Neuronal stem cell (in vitro differentiated cells): Measurements from ENCODE around the gene MGMT.

Source experiments
- DNase-seq: peaks from one replicate; pipeline ENCODE4 v3.0.0-alpha.2; 2013; ENCODE audit warnings: low spot score
- H2AFZ ChIP-seq: one replicate; pipeline ENCODE4 v1.6.1; 2013; ENCODE audit warnings: mild to moderate bottlenecking, low read length, inconsistent platforms
- H2AK5ac ChIP-seq: 2 replicates; pipeline ENCODE4 v1.6.1; 2013; ENCODE audit warnings: low read depth, mild to moderate bottlenecking, inconsistent platforms, low read length, moderate library complexity, mixed read lengths
- H2BK120ac ChIP-seq: 2 replicates; pipeline ENCODE4 v1.6.1; 2013; ENCODE audit warnings: low read depth, mild to moderate bottlenecking, inconsistent platforms, low read length, moderate library complexity, mixed read lengths
- H2BK12ac ChIP-seq: one replicate; pipeline ENCODE4 v1.6.1; 2013; ENCODE audit warnings: low read length, inconsistent platforms
- H2BK15ac ChIP-seq: 2 replicates; pipeline ENCODE4 v1.6.1; 2013; ENCODE audit warnings: mild to moderate bottlenecking, low read length, inconsistent platforms, mixed read lengths
- H2BK5ac ChIP-seq: one replicate; pipeline ENCODE4 v1.6.1; 2013; ENCODE audit warnings: inconsistent platforms, mild to moderate bottlenecking, low read length, moderate library complexity
- H3K14ac ChIP-seq: one replicate; pipeline ENCODE4 v1.6.1; 2013; ENCODE audit warnings: low read length, inconsistent platforms
- H3K18ac ChIP-seq: 2 replicates; pipeline ENCODE4 v1.6.1; 2013; ENCODE audit warnings: low read length, inconsistent platforms
- H3K23ac ChIP-seq: 2 replicates; pipeline ENCODE4 v1.6.1; 2013; ENCODE audit warnings: low read depth, mild to moderate bottlenecking, mixed read lengths, low read length, inconsistent platforms; ENCODE audit not compliant: poor library complexity
- H3K27ac ChIP-seq: replicated peaks from 3 replicates; pipeline ENCODE4 v1.5.1; 2013; ENCODE audit warnings: low read length, inconsistent platforms
- H3K27me3 ChIP-seq, 3 experiments: 2 replicates each; pipeline ENCODE4 v1.6.1; 2013; ENCODE audit warnings: low read length in 3 of 3, mild to moderate bottlenecking in 2 of 3, inconsistent platforms in 1 of 3, low read depth in 1 of 3, mixed read lengths in 1 of 3, moderate library complexity in 1 of 3; ENCODE audit not compliant: control insufficient read depth in 3 of 3, insufficient read depth in 3 of 3
- H3K36me3 ChIP-seq, 2 donors: replicated peaks in 1 of 2; 2 replicates each; pipeline ENCODE4 v1.6.1; 2013; ENCODE audit warnings: low read length in 2 of 2; ENCODE audit not compliant: control insufficient read depth in 2 of 2, insufficient read depth in 2 of 2
- H3K4ac ChIP-seq: 2 replicates; pipeline ENCODE4 v1.6.1; 2013; ENCODE audit warnings: inconsistent platforms, mild to moderate bottlenecking, low read length, moderate library complexity
- H3K4me1 ChIP-seq, 2 donors: 1 replicate in 1 of 2; 2 replicates in 1 of 2; pipeline ENCODE4 v1.6.1; 2013; ENCODE audit warnings: low read length in 2 of 2, low read depth in 1 of 2; ENCODE audit not compliant: control insufficient read depth in 2 of 2, insufficient read depth in 1 of 2
- H3K4me2 ChIP-seq: one replicate; pipeline ENCODE4 v1.6.1; 2013; ENCODE audit warnings: mild to moderate bottlenecking, low read length, inconsistent platforms; ENCODE audit not compliant: insufficient read depth, poor library complexity, severe bottlenecking
- H3K4me3 ChIP-seq, 2 donors: 2 replicates each; pipeline ENCODE4 v1.5.1; 2013; ENCODE audit warnings: low read length in 2 of 2, mild to moderate bottlenecking in 2 of 2, inconsistent platforms in 1 of 2, moderate library complexity in 1 of 2
- H3K79me1 ChIP-seq: one replicate; pipeline ENCODE4 v1.6.1; 2013; ENCODE audit warnings: low read depth, mild to moderate bottlenecking, inconsistent platforms, low read length, moderate library complexity
- H3K9ac ChIP-seq: one replicate; pipeline ENCODE4 v1.6.1; 2013; ENCODE audit warnings: mild to moderate bottlenecking, low read depth, low read length, inconsistent platforms; ENCODE audit not compliant: poor library complexity
- H3K9me3 ChIP-seq, 2 donors: replicated peaks in 1 of 2; 2 replicates each; pipeline versions ENCODE3 to v1.6.1; 2013; ENCODE audit warnings: low read length in 2 of 2, mild to moderate bottlenecking in 2 of 2, inconsistent platforms in 1 of 2, low read depth in 1 of 2, mixed read lengths in 1 of 2, moderate library complexity in 1 of 2; ENCODE audit not compliant: control insufficient read depth in 2 of 2, insufficient read depth in 1 of 2
- H4K8ac ChIP-seq: one replicate; pipeline ENCODE4 v1.6.1; 2013; ENCODE audit warnings: low read depth, mild to moderate bottlenecking, inconsistent platforms, low read length, moderate library complexity
- H4K91ac ChIP-seq: one replicate; pipeline ENCODE4 v1.6.1; 2013; ENCODE audit warnings: low read length, low read depth, mild to moderate bottlenecking, inconsistent platforms; ENCODE audit not compliant: poor library complexity
- WGBS, 2 donors: extraction: QIAGEN DNeasy Blood & Tissue Kit; methylation state at CpG; one replicate each; pipeline ENCODE4 v1.1.7; 2013; ENCODE audit warnings: missing lambda C conversion rate in 2 of 2, mixed read lengths in 1 of 2; ENCODE audit not compliant: insufficient read length in 2 of 2, insufficient replicate concordance in 1 of 2; ENCODE audit errors: extremely low coverage in 2 of 2; 5-methylcytosine and 5-hydroxymethylcytosine counted together

Gene MGMT

GRCh38 chr10:129570185-129570584 is 103.1 kb downstream of the MGMT start:
- no peak overlapping the region for H4K91ac ChIP-seq
- no peak overlapping the region for H2BK15ac ChIP-seq
- H3K4me2 ChIP-seq, result no peak overlapping the region
- H3K79me1 ChIP-seq, result peaks cover 2% of the 10 kb centered on the region
- no peak overlapping the region for H2BK5ac ChIP-seq
- peaks cover 0 to 5% of the 10 kb centered on the region in 2 donors for H3K4me1 ChIP-seq
- H3K27me3 ChIP-seq, result no peaks in the 10 kb centered on the region
- H3K4ac ChIP-seq, result no peak overlapping the region
- no peak overlapping the region for H4K8ac ChIP-seq
- WGBS, 2 donors, result no CpG with 5 or more reads among the region's 11 CpGs
- no peaks in the 10 kb centered on the region for H3K9me3 ChIP-seq
- no peak overlapping the region for H2AFZ ChIP-seq
- no peaks in the 10 kb centered on the region for H3K36me3 ChIP-seq
- DNase-seq, result no peak
- no peak overlapping the region for H3K18ac ChIP-seq
- no peak overlapping the region for H3K9ac ChIP-seq
- H2AK5ac ChIP-seq, result no peak overlapping the region
- H3K23ac ChIP-seq, result no peak overlapping the region
- no peak overlapping the region for H2BK12ac ChIP-seq
- no peak overlapping the region for H3K4me3 ChIP-seq
- no peak overlapping the region for H3K14ac ChIP-seq
- no peak overlapping the region for H3K27ac ChIP-seq
- no peak overlapping the region for H2BK120ac ChIP-seq

- Histone ChIP-seq H3K4me2 (no peak overlapping the region), H3K4me1 (no peaks in the 10 kb centered on the region), H3K9me3 (no peaks in the 10 kb centered on the region), H3K9ac (no peak overlapping the region), H2BK12ac (no peak overlapping the region), H2AK5ac (no peak overlapping the region), H3K4ac (no peak overlapping the region), H2BK15ac (no peak overlapping the region), H2BK120ac (no peak overlapping the region), H3K23ac (peak overlapping the region; percentile 46), H3K36me3 (no peaks in the 10 kb centered on the region), H3K4me3 (no peak overlapping the region), H4K8ac (no peak overlapping the region), H3K14ac (no peak overlapping the region), H3K27me3 (no peaks in the 10 kb centered on the region), H4K91ac (no peak overlapping the region), H3K18ac (peak overlapping the region; percentile 49), H2AFZ (no peak overlapping the region), H2BK5ac (no peak overlapping the region), H3K27ac (no peak overlapping the region), H3K79me1 (no peaks in the 10 kb centered on the region)
- WGBS, 2 donors, result no CpG with 5 or more reads among the region's 12 CpGs
- no peak for DNase-seq
These were observed 112.2 kb downstream of the MGMT start for GRCh38 chr10:129579228-129579627.

GRCh38 chr10:129580010-129580409 is 113.0 kb downstream of the MGMT start:
- Histone ChIP-seq H2AFZ (no peak overlapping the region), H3K4me3 (no peak overlapping the region), H2BK15ac (no peak overlapping the region), H2AK5ac (peak overlapping the region; percentile 90), H3K27ac (no peak overlapping the region), H2BK5ac (peak overlapping the region; percentile 7), H3K9ac (no peak overlapping the region), H3K27me3 (no peaks in the 10 kb centered on the region), H2BK120ac (no peak overlapping the region), H3K4me1 (no peaks in the 10 kb centered on the region), H3K23ac (no peak overlapping the region), H4K8ac (no peak overlapping the region), H3K9me3 (no peaks in the 10 kb centered on the region), H3K36me3 (no peaks in the 10 kb centered on the region), H3K79me1 (no peaks in the 10 kb centered on the region), H2BK12ac (no peak overlapping the region), H3K14ac (no peak overlapping the region), H4K91ac (no peak overlapping the region), H3K4me2 (no peak overlapping the region), H3K4ac (no peak overlapping the region), H3K18ac (peak overlapping the region; percentile 66)
- no peak for DNase-seq
- WGBS, 2 donors, result no CpG with 5 or more reads among the region's 13 CpGs

- Histone ChIP-seq H3K27ac (no peak overlapping the region), H2BK5ac (no peak overlapping the region), H2BK120ac (no peak overlapping the region), H3K4me2 (no peak overlapping the region), H3K4ac (no peak overlapping the region), H3K4me3 (no peak overlapping the region), H2AFZ (no peak overlapping the region), H2BK12ac (no peak overlapping the region), H2AK5ac (no peak overlapping the region), H3K79me1 (no peaks in the 10 kb centered on the region), H4K8ac (no peak overlapping the region), H3K23ac (no peak overlapping the region), H2BK15ac (no peak overlapping the region), H3K4me1 (no peaks in the 10 kb centered on the region), H3K9me3 (peaks cover 0 to 2% of the 10 kb centered on the region in 2 donors), H3K36me3 (no peaks in the 10 kb centered on the region), H3K14ac (no peak overlapping the region), H3K9ac (no peak overlapping the region), H3K18ac (no peak overlapping the region), H4K91ac (no peak overlapping the region), H3K27me3 (no peaks in the 10 kb centered on the region)
- DNase-seq, result no peak
- no CpG with 5 or more reads among the region's 9 CpGs for WGBS, 2 donors
These were observed 113.9 kb downstream of the MGMT start for GRCh38 chr10:129580901-129581300.
